Fibroblast of gingiva (primary cell): ENCODE results near the gene PLA2G4D.

Experiments used
- DNase-seq: peaks from one replicate; pipeline ENCODE4 v3.0.0-alpha.2; 2011; ENCODE audit warnings: low read depth

PLA2G4D gene

DNA sequence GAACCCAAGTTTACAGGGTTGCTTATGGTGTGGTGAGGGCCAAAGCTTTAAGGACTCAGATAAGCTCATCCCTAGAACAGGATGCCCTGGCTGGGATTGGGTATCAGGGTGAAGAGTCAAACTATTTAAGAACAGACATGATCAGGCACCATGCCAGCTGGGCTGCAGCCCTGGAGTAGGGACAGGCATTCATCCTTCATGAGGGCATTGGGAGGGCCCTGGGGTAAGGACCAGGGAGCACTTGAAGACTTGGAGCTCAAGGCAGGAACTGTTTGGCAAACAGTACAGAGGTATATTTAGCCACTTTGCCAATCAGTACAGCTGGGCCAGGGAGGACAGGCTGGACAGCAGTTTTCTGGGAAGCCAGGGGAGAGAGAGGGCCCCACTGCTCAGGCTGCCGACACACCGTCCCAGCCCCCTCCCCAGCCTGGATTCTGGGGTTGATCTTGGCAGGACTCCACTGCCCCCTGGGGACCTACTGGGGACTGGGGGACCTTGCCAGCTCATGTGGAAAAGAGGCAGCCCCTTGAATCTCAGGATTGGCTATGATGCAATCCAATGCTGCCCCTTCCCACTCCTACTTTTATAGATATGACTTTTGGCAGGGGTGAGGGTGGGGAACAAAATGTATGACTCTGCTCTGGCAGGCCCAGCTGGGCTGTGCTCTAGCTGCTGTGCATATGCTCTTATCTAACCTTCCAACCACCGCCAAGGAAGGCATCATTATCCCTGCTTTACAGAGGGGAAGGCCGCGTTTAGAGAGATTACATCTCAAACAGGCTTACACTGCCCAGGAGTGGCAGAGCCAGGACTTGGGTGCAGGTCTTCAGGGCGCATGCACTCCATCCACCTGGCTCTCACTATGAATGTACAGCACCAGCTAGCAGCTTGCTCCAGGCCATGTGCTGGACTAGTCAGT is 75.8 kb downstream of the PLA2G4D start:
- DNase-seq, result no peak
